Measurements from ENCODE around the gene ZNF526.

ZNF526 gene

GRCh38 chr19:42269478-42270345 is 49.6 kb downstream of the ZNF526 start:
- Histone ChIP-seq H3K36me3 (peaks cover 34% of the 10 kb centered on the region), H3K27me3 (no peaks in the 10 kb centered on the region), H3K4me1 (peaks cover 49% of the 10 kb centered on the region), H3K4me3 (peak overlapping the region; percentile 72), H3K4me2 (peak overlapping the region; percentile 99), H3K9me3 (no peaks in the 10 kb centered on the region), H4K20me1 (no peaks in the 10 kb centered on the region), H3K27ac (peak overlapping the region; percentile 90), H3K9ac (peak overlapping the region; percentile 89)
- TF ChIP-seq Cebpa-rat (IDR thresholded peaks at IDR 0.05): no peak

GRCh38 chr19:42270346-42271044 is 50.4 kb downstream of the ZNF526 start:
- Histone ChIP-seq H3K4me2 (peak overlapping the region; percentile 99), H3K4me3 (peak overlapping the region; percentile 72), H3K27me3 (no peaks in the 10 kb centered on the region), H3K27ac (peak overlapping the region; percentile 90), H3K9me3 (no peaks in the 10 kb centered on the region), H3K36me3 (peaks cover 42% of the 10 kb centered on the region), H3K4me1 (peaks cover 56% of the 10 kb centered on the region), H3K9ac (peak overlapping the region; percentile 89), H4K20me1 (peaks cover 7% of the 10 kb centered on the region; the same call in 1 of the 2 replicates)
- TF ChIP-seq Cebpa-rat (IDR thresholded peaks at IDR 0.05): no peak

GRCh38 chr19:42271045-42271419 is 50.9 kb downstream of the ZNF526 start:
- Histone ChIP-seq H3K27ac (peak overlapping the region; percentile 90), H3K4me3 (peak overlapping the region; percentile 72), H3K27me3 (no peaks in the 10 kb centered on the region), H3K4me2 (peak overlapping the region; percentile 99), H3K4me1 (peaks cover 61% of the 10 kb centered on the region), H3K36me3 (peaks cover 47% of the 10 kb centered on the region), H3K9me3 (no peaks in the 10 kb centered on the region), H3K9ac (peak overlapping the region; percentile 89), H4K20me1 (peaks cover 12% of the 10 kb centered on the region; the same call in 1 of the 2 replicates)
- TF ChIP-seq Cebpa-rat (IDR thresholded peaks at IDR 0.05): no peak

GRCh38 chr19:42271861-42272534 is 51.9 kb downstream of the ZNF526 start:
- Histone ChIP-seq H3K27ac (peak overlapping the region; percentile 90; the same call in 1 of the 2 replicates), H3K9me3 (no peaks in the 10 kb centered on the region), H3K4me1 (peaks cover 66% of the 10 kb centered on the region), H3K4me3 (no peak overlapping the region), H3K36me3 (peaks cover 56% of the 10 kb centered on the region), H3K9ac (peak overlapping the region; percentile 10; the same call in 1 of the 2 replicates), H3K27me3 (no peaks in the 10 kb centered on the region), H4K20me1 (peaks cover 21% of the 10 kb centered on the region; the same call in 1 of the 2 replicates), H3K4me2 (peak overlapping the region; percentile 99)
- TF ChIP-seq Cebpa-rat (IDR thresholded peaks at IDR 0.05): no peak

- no peaks in the 10 kb centered on the region for H3K27me3 ChIP-seq
- peaks cover 26% of the 10 kb centered on the region; the same call in 1 of the 2 replicates for H4K20me1 ChIP-seq
- no peak overlapping the region for H3K4me2 ChIP-seq
- peaks cover 56% of the 10 kb centered on the region for H3K36me3 ChIP-seq
- H3K27ac ChIP-seq: 0 out of 2 replicates have a peak overlapping the region, but pooled peaks have one; percentile 90
- H3K9me3 ChIP-seq: no peaks in the 10 kb centered on the region
- no peak overlapping the region for H3K9ac ChIP-seq
- no peak overlapping the region for H3K4me3 ChIP-seq
- H3K4me1 ChIP-seq: peaks cover 66% of the 10 kb centered on the region
- TF ChIP-seq Cebpa-rat (IDR thresholded peaks at IDR 0.05): no peak
Observed at GRCh38 chr19:42272535-42272897, 52.4 kb downstream of the ZNF526 start.

GRCh38 chr19:42272989-42273406 is 52.9 kb downstream of the ZNF526 start:
- no peak overlapping the region for H3K4me3 ChIP-seq
- H3K27me3 ChIP-seq: no peaks in the 10 kb centered on the region
- H4K20me1 ChIP-seq: peaks cover 31% of the 10 kb centered on the region; the same call in 1 of the 2 replicates
- no peaks in the 10 kb centered on the region for H3K9me3 ChIP-seq
- no peak for TF ChIP-seq Cebpa-rat (IDR thresholded peaks at IDR 0.05)
- H3K27ac ChIP-seq: no peak overlapping the region
- peaks cover 56% of the 10 kb centered on the region for H3K36me3 ChIP-seq
- peaks cover 66% of the 10 kb centered on the region for H3K4me1 ChIP-seq
- no peak overlapping the region for H3K4me2 ChIP-seq
- H3K9ac ChIP-seq: no peak overlapping the region

- H3K4me2 ChIP-seq: no peak overlapping the region
- no peak for TF ChIP-seq Cebpa-rat (IDR thresholded peaks at IDR 0.05)
- no peak overlapping the region for H3K9ac ChIP-seq
- H3K36me3 ChIP-seq: peaks cover 56% of the 10 kb centered on the region
- peaks cover 72% of the 10 kb centered on the region for H3K4me1 ChIP-seq
- no peaks in the 10 kb centered on the region for H3K27me3 ChIP-seq
- no peaks in the 10 kb centered on the region for H3K9me3 ChIP-seq
- H3K4me3 ChIP-seq: no peak overlapping the region
- H4K20me1 ChIP-seq: peaks cover 34% of the 10 kb centered on the region; the same call in 1 of the 2 replicates
- H3K27ac ChIP-seq: no peak overlapping the region
Observed at GRCh38 chr19:42273407-42274064, 53.4 kb downstream of the ZNF526 start.

- H4K20me1 ChIP-seq: peaks cover 40% of the 10 kb centered on the region; the same call in 1 of the 2 replicates
- peak overlapping the region; percentile 45; the same call in 1 of the 2 replicates for H3K9ac ChIP-seq
- no peak overlapping the region for H3K4me2 ChIP-seq
Observed at GRCh38 chr19:42274065-42274682, 54.1 kb downstream of the ZNF526 start.

More at GRCh38 chr19:42274065-42274682, 54.1 kb downstream of the ZNF526 start:
- no peaks in the 10 kb centered on the region for H3K9me3 ChIP-seq
- H3K36me3 ChIP-seq: peaks cover 56% of the 10 kb centered on the region
- H3K4me1 ChIP-seq: peaks cover 78% of the 10 kb centered on the region
- no peak overlapping the region for H3K27ac ChIP-seq
- H3K27me3 ChIP-seq: no peaks in the 10 kb centered on the region
- no peak overlapping the region for H3K4me3 ChIP-seq
- TF ChIP-seq Cebpa-rat (IDR thresholded peaks at IDR 0.05): no peak
